Astrocyte of the spinal cord (primary cell): ENCODE data around the gene AKAP6.

Experiments used
- DNase-seq: peaks from one replicate; pipeline ENCODE4 v3.0.0; 2011; ENCODE audit warnings: low read depth, low spot score
- H3K4me3 ChIP-seq: 2 replicates; pipeline ENCODE4 v1.5.1; 2011; ENCODE audit warnings: low read depth, mild to moderate bottlenecking, low read length, moderate library complexity
- in situ Hi-C: cut with HindIII; loops from 2 replicates; pipeline ENCODE4 v1.10.0; 2017; ENCODE audit warnings: low sequenced_read_pairs
- TF ChIP-seq, protein P1 (sequence below): IDR thresholded peaks from 2 replicates; pipeline ENCODE4 v1.5.1; 2012; ENCODE audit warnings: low read depth, mild to moderate bottlenecking, low read length, inconsistent platforms

AKAP6 gene

DNA sequence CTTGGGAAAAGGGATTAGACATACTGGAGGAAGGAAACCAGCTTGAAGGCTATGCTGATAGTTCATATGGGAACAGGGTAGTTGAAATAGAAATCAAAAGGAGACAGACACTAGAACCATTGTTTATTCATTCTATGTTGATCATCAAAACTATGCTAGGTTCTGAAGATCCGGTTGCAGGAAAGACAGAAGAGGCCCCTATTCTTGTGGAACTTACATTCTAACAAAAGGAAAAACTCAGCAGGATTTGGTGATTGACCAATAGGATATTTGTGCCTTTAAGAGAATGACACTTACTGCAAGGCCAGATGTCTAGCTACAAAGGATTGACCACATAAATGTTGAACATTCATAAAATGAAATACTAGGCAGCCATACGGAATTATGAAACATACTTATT is 179.2 kb downstream of the AKAP6 start:
- TF ChIP-seq, protein P1, sequence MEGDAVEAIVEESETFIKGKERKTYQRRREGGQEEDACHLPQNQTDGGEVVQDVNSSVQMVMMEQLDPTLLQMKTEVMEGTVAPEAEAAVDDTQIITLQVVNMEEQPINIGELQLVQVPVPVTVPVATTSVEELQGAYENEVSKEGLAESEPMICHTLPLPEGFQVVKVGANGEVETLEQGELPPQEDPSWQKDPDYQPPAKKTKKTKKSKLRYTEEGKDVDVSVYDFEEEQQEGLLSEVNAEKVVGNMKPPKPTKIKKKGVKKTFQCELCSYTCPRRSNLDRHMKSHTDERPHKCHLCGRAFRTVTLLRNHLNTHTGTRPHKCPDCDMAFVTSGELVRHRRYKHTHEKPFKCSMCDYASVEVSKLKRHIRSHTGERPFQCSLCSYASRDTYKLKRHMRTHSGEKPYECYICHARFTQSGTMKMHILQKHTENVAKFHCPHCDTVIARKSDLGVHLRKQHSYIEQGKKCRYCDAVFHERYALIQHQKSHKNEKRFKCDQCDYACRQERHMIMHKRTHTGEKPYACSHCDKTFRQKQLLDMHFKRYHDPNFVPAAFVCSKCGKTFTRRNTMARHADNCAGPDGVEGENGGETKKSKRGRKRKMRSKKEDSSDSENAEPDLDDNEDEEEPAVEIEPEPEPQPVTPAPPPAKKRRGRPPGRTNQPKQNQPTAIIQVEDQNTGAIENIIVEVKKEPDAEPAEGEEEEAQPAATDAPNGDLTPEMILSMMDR = no peak
- in situ Hi-C loops = no loop called here
- H3K4me3 ChIP-seq = no peak overlapping the region
- DNase-seq = peak; percentile 47

DNA sequence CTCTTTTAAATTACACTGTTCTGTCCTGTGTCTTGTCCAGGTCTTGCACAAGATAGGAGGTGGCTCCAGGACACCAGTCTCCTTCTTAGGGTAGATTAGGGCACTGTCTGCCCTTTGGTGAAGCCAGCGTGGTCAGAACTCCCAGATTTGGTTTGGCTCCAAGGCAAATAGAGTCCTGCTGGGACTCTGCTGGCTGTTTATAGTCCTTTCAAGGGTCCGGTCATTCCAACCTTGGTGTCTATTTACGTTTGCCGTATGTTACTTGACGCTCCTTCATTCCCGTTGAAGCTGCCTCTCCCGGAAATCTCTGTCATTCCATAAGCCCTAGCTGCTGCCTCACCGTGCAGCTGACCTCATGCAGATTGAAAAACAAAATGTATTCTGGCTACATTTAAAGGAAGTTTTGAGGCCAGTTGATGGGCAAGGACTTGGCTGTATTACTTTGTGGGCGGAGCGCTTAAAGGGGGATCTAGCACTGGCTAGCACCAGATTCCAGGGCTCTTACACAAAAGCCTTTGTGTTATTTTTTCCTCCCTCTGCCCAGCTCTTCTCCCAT is 180.6 kb downstream of the AKAP6 start:
- peak; percentile 99 for DNase-seq
- TF ChIP-seq, protein P1 = no peak
- in situ Hi-C loops = no loop called here
- H3K4me3 ChIP-seq = no peak overlapping the region

DNA sequence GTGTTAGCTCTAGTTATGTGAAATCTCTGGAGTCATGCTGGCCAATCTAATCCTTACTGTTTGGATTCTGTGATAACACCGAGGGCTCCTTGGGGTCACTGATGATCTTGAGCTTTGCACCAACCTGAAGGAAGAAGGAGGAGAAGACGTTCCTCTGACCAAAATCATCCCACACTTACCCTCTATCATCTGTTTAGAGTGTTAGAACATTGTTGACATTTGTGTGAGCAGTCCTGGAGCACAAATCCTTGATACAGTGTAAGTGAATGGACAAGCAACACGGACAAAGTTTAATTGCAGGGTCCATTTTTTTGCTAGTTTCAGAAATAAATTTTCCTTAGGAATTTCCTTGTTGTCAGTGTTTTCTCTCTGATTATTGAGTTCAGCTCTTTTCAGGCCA is 181.7 kb downstream of the AKAP6 start:
- DNase-seq = peak; percentile 6
- in situ Hi-C loops = no loop called here
- TF ChIP-seq, protein P1 = no peak
- H3K4me3 ChIP-seq = no peak overlapping the region

DNA sequence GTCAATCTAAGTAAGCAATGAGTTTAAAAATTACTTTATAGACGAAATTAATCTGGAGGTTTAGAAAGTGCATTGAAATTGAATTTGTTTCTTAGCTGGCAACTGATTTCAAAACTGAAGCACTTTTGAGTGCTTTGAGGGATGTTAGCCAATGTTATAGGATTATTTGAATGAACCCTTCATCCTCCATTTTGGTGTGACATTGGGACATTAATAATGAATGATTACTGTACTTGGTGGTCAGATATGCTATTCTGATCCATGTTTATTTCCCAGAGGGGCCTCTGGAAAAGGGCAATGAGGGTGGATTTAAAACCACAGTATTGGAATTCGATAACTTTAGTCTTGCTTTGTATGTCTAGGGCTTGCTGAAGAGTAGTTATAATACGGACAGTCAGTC is 183.2 kb downstream of the AKAP6 start:
- DNase-seq = no peak
- TF ChIP-seq, protein P1 = no peak
- in situ Hi-C loops = no loop called here
- no peak overlapping the region for H3K4me3 ChIP-seq

DNA sequence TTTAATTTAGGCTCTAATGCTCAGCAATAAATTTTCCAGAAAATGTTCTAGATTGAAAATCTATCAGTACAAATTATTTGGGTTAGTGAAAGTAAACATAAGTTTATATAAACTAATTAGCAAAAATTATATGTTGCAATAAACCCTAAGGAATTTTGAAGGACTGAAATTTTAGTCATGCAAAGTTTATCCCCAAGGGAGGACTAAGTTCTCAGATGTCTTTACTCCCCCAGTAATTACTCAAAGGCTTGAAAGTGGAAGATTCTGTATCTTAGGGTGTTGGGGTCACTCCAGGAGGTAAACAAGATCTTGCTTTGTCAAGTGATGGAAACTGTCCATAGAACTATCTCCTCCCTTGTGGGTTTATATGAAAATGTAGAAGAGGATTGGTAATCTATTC is 183.7 kb downstream of the AKAP6 start:
- H3K4me3 ChIP-seq = no peak overlapping the region
- in situ Hi-C loops = no loop called here
- DNase-seq = no peak
- TF ChIP-seq, protein P1 = no peak

DNA sequence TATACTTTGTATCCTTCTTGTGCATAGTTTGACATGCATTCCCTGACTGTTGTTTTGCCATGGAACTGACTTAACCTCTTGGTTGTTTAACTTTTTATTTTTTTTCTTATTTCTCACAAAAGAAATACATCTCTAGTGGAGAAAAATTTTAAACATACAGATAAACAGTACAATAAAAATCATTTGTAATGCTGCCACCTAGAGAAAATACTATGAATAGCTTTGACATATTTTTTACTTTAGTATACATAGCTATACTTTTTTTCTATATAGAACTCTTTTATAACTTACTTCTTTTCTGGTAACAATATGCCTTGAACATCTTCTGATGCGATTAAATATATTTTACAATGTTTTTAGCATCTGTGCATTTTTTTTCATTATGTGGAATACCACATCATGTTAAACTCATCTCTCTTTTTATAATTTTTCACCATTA is 184.5 kb downstream of the AKAP6 start:
- H3K4me3 ChIP-seq = no peak overlapping the region
- TF ChIP-seq, protein P1 = peak; percentile 30
- in situ Hi-C loops = no loop called here
- DNase-seq = peak; percentile 51
